ENCODE measurements around the gene SH3GLB2. TPM values are rescaled to one million over a fixed set of nuclear protein-coding genes. Genes with fewer than 3 reads are reported as not detected.

Gene SH3GLB2
- total and polyA plus RNA-seq, 2 of the 8 experiments (the other 6 are each of a cell fraction or from before 2014, with no cell fraction given) = 52.7 to 79.9 TPM

DNA sequence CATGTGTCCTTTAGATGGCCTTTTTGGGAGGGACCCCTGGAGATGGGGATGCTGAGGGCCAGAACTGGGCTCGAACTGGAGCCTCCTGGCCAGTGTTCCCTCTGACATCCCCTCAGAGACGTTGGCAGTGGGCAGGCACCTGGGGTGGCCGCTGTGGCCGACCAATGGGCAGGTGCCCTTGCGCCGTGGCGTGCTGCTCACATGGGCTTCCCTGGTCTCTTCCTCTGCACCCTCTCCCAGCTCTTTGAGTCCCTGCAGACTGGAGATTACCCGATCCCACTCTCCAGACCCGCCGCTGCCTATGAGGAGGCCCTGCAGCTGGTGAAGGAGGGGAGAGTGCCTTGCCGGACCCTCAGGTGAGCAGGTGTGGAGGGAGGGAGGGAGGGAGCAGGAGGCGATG is 32.9 kb upstream of the SH3GLB2 start:
- Histone ChIP-seq H3K4me2 (ENCODE audit: insufficient read depth in 1 of 2, low read depth in 2 of 2, low read length in 2 of 2) (no peak overlapping the region), H2AFZ (ENCODE audit: low read length) (no peak overlapping the region), H3K9ac (replicated peaks in 1 of 4; ENCODE audit: extremely low read depth in 1 of 4, low read depth in 3 of 4, low read length in 3 of 4) (no peak overlapping the region), H2BK15ac (ENCODE audit: low read length) (no peak overlapping the region), H3K14ac (ENCODE audit: insufficient read length) (no peak overlapping the region), H2BK120ac (replicated peaks; ENCODE audit: low read depth, low read length) (no peak overlapping the region), H3K36me3 (ENCODE audit: control insufficient read depth in 2 of 4, insufficient read depth in 4 of 4, low read length in 3 of 4) (peaks cover 5 to 34% (median 19%) of the 10 kb centered on the region in 4 experiments), H3K23me2 (ENCODE audit: low read depth, low read length) (no peaks in the 10 kb centered on the region), H4K8ac (ENCODE audit: extremely low read depth, insufficient read depth, low read length) (no peak overlapping the region), H3K9me3 (ENCODE audit: insufficient read depth in 2 of 2, low read depth in 1 of 2, low read length in 1 of 2) (no peaks in the 10 kb centered on the region), H2BK5ac (ENCODE audit: low read depth, low read length) (no peak overlapping the region), H2BK12ac (ENCODE audit: low read depth, low read length) (no peak overlapping the region), H3K4ac (replicated peaks; ENCODE audit: insufficient read length, low read depth, low read length) (no peak overlapping the region), H2AK5ac (ENCODE audit: low read depth, low read length) (no peak overlapping the region), H4K5ac (ENCODE audit: insufficient read length, low read depth, low read length) (no peak overlapping the region), H3K4me3 (ENCODE audit: extremely low read depth in 1 of 4, insufficient read depth in 2 of 4, low read depth in 3 of 4, low read length in 4 of 4) (no peak overlapping the region), H3K79me1 (ENCODE audit: low read depth, low read length) (no peaks in the 10 kb centered on the region), H3K27me3 (replicated peaks in 1 of 4; ENCODE audit: control insufficient read depth in 3 of 4, extremely low read depth in 1 of 4, insufficient read depth in 3 of 4, low read length in 3 of 4) (no peaks in the 10 kb centered on the region), H2BK20ac (ENCODE audit: low read length) (no peak overlapping the region), H3K79me2 (ENCODE audit: control insufficient read depth in 1 of 2, insufficient read depth in 2 of 2, low read length in 2 of 2) (no peaks in the 10 kb centered on the region), H3K27ac (ENCODE audit: low read depth, low read length) (no peak overlapping the region), H4K20me1 (replicated peaks in 1 of 2; ENCODE audit: control insufficient read depth in 1 of 2, insufficient read depth in 2 of 2, low read length in 2 of 2) (no peaks in the 10 kb centered on the region), H3K23ac (ENCODE audit: insufficient read length) (no peak overlapping the region), H3K4me1 (replicated peaks in 1 of 4; ENCODE audit: control insufficient read depth in 3 of 4, insufficient read depth in 4 of 4, low read length in 3 of 4) (no peaks in the 10 kb centered on the region), H3K56ac (replicated peaks; ENCODE audit: insufficient read length, low read depth, low read length) (no peak overlapping the region), H4K91ac (replicated peaks; ENCODE audit: insufficient read length, low read length) (no peak overlapping the region), H3K18ac (ENCODE audit: extremely low read depth, low read length) (no peak overlapping the region)
- no peak for TF ChIP-seq JUND (IDR thresholded peaks at IDR 0.05; ENCODE audit: low read length)
- TF ChIP-seq KDM4A (IDR thresholded peaks at IDR 0.05; ENCODE audit: low read depth, low read length, severe bottlenecking) = no peak
- TF ChIP-seq SIRT6 (IDR thresholded peaks at IDR 0.05; ENCODE audit: low read length) = no peak
- DNase-seq (ENCODE audit: low read depth in 1 of 2, low spot score in 2 of 2) (no peak), FAIRE-seq (no peak)
- POLR2A ChIA-PET (ENCODE audit: partially characterized antibody) = no interaction called here
- WGBS, 2 experiments (ENCODE audit: extremely low coverage in 1 of 2, insufficient coverage in 1 of 2, insufficient read length in 1 of 2, insufficient replicate concordance in 2 of 2, low coverage in 1 of 2, low lambda C conversion rate in 2 of 2, missing lambda C conversion rate in 1 of 2) = 89% methylated on average over 11 of the region's 12 CpGs; no CpG with 5 or more reads in 1 of the 2 experiments
- CTCF ChIA-PET (ENCODE audit: partially characterized antibody) = interaction anchor here (0.6 kb wide), 1 partner anchor 1304 kb away, joined by 3 read pairs; no protein-coding TSS in a partner anchor
